ENCODE measurements around the gene TTC32.

- no peak for TF ChIP-seq CTCF (IDR thresholded peaks at IDR 0.05; ENCODE audit: borderline replicate concordance, extremely low read depth, low read length, poor library complexity, severe bottlenecking)
- TF ChIP-seq EZH2 (IDR thresholded peaks at IDR 0.05; ENCODE audit: borderline replicate concordance, low read depth, low read length, severe bottlenecking) = no peak
Measured at GRCh38 chr2:19914266-19914975, 12.6 kb upstream of the TTC32 start.
